ENCODE measurements around the gene LTBR.

DNA sequence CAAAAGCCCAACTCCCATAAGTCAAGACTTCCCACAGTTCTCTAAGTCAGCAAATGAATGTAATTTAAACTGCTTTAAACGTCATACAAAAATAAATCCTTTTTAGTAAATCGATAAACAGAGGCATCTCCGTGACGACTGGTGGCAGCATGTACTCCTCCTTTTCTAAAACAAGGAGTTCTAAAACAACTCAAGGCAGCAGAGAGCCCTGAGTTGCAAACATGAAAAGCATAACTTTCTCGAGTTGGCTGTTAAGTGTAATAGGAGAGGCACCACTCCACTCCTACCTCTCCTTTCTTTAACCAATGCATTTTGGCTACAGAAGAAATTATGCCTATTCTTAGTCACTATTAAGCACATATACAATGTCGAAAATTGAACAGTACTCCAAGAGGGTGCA is 22.0 kb downstream of the LTBR start:
- no peak for TF ChIP-seq POLR2AphosphoS5 (IDR thresholded peaks at IDR 0.05; ENCODE audit: low read depth, low read length)
- no peak for TF ChIP-seq TAF1 (IDR thresholded peaks at IDR 0.05; ENCODE audit: borderline replicate concordance, low read depth, low read length)

All from GM12892 (cell line).